ENCODE results near the gene UCK2.

GRCh38 chr1:165911609-165912281 is 84.3 kb downstream of the UCK2 start:
- TF ChIP-seq, protein P1, sequence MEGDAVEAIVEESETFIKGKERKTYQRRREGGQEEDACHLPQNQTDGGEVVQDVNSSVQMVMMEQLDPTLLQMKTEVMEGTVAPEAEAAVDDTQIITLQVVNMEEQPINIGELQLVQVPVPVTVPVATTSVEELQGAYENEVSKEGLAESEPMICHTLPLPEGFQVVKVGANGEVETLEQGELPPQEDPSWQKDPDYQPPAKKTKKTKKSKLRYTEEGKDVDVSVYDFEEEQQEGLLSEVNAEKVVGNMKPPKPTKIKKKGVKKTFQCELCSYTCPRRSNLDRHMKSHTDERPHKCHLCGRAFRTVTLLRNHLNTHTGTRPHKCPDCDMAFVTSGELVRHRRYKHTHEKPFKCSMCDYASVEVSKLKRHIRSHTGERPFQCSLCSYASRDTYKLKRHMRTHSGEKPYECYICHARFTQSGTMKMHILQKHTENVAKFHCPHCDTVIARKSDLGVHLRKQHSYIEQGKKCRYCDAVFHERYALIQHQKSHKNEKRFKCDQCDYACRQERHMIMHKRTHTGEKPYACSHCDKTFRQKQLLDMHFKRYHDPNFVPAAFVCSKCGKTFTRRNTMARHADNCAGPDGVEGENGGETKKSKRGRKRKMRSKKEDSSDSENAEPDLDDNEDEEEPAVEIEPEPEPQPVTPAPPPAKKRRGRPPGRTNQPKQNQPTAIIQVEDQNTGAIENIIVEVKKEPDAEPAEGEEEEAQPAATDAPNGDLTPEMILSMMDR (IDR thresholded peaks at IDR 0.05): no peak
- TF ChIP-seq POLR2A (IDR thresholded peaks at IDR 0.05) (no peak), POLR2AphosphoS5 (IDR thresholded peaks at IDR 0.05; ENCODE audit: insufficient read depth in 1 of 2, low read depth in 1 of 2) (no peak)
